ENCODE results near the gene MBIP. TPM values are rescaled to one million over a fixed set of nuclear protein-coding genes. Genes with fewer than 3 reads are reported as not detected.

Gene MBIP
- total RNA-seq, 1 donor from 2014 or later = 22.3 TPM

DNA sequence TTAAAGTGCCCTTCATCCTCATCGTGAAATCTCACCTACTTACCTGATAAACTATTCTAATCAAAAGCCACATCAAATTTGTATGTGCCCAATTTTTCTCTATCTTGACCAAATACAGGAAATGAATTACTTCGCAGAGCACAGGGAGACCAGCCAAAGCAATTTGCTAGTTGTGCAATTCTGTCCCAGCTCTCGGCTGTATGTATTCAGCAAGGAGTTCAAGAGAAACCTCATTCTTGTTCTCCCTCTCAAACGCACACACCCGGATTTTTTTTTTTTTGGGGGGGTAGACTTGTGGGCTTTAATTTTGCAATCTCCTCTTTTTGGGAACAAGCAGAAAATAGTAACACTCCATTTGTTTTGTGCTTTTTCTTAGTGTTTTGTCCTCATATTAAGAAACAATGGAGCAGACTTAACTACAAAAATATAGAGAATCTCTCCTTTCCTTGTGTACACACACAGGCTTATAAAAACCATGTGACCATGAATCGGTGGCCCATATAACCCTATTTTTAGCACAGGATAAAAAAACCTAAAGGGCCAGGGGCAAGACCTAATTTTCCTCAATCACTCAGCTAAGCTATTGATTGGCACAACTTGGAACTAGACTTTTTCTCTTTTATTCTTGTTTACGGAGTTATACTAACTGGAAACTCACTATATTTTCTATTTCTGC, 64.2 kb downstream of the MBIP start:
- Histone ChIP-seq H3K4me3 (ENCODE audit: insufficient read depth, low read depth, low read length) (no peak overlapping the region), H4K20me1 (ENCODE audit: insufficient read depth, low read length) (no peaks in the 10 kb centered on the region), H3K9ac (ENCODE audit: low read length) (no peak overlapping the region), H3K27ac (ENCODE audit: low read depth, low read length) (no peak overlapping the region), H3K4me2 (ENCODE audit: low read length) (no peak overlapping the region), H2AFZ (ENCODE audit: low read depth, low read length) (no peak overlapping the region), H3K4me1 (ENCODE audit: insufficient read depth, low read length) (no peaks in the 10 kb centered on the region), H3K27me3 (ENCODE audit: insufficient read depth, low read length) (no peaks in the 10 kb centered on the region), H3K79me2 (ENCODE audit: insufficient read depth, low read length) (no peaks in the 10 kb centered on the region), H3K36me3 (ENCODE audit: insufficient read depth, low read length) (no peaks in the 10 kb centered on the region), H3K9me3 (ENCODE audit: insufficient read depth, low read depth, low read length) (no peaks in the 10 kb centered on the region)
- Mint-ChIP-seq H3K27ac (ENCODE audit: unreplicated experiment) (no peak overlapping the region), H3K27me3 (ENCODE audit: low read depth, unreplicated experiment) (peaks cover 7% of the 10 kb centered on the region), H3K36me3 (ENCODE audit: low read depth, unreplicated experiment) (no peaks in the 10 kb centered on the region), H3K4me3 (ENCODE audit: unreplicated experiment) (no peak overlapping the region), H3K9me3 (ENCODE audit: unreplicated experiment) (no peaks in the 10 kb centered on the region), H3K4me1 (ENCODE audit: low read depth, unreplicated experiment) (no peaks in the 10 kb centered on the region)
- DNase-seq (ENCODE audit: low read depth) (no peak), FAIRE-seq (no peak)
- TF ChIP-seq, protein P1, sequence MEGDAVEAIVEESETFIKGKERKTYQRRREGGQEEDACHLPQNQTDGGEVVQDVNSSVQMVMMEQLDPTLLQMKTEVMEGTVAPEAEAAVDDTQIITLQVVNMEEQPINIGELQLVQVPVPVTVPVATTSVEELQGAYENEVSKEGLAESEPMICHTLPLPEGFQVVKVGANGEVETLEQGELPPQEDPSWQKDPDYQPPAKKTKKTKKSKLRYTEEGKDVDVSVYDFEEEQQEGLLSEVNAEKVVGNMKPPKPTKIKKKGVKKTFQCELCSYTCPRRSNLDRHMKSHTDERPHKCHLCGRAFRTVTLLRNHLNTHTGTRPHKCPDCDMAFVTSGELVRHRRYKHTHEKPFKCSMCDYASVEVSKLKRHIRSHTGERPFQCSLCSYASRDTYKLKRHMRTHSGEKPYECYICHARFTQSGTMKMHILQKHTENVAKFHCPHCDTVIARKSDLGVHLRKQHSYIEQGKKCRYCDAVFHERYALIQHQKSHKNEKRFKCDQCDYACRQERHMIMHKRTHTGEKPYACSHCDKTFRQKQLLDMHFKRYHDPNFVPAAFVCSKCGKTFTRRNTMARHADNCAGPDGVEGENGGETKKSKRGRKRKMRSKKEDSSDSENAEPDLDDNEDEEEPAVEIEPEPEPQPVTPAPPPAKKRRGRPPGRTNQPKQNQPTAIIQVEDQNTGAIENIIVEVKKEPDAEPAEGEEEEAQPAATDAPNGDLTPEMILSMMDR (IDR thresholded peaks at IDR 0.05; ENCODE audit: insufficient read depth, low read depth, low read length) = no peak
- no peak for TF ChIP-seq EZH2 (IDR thresholded peaks at IDR 0.05; ENCODE audit: insufficient read depth, low read length)

DNA sequence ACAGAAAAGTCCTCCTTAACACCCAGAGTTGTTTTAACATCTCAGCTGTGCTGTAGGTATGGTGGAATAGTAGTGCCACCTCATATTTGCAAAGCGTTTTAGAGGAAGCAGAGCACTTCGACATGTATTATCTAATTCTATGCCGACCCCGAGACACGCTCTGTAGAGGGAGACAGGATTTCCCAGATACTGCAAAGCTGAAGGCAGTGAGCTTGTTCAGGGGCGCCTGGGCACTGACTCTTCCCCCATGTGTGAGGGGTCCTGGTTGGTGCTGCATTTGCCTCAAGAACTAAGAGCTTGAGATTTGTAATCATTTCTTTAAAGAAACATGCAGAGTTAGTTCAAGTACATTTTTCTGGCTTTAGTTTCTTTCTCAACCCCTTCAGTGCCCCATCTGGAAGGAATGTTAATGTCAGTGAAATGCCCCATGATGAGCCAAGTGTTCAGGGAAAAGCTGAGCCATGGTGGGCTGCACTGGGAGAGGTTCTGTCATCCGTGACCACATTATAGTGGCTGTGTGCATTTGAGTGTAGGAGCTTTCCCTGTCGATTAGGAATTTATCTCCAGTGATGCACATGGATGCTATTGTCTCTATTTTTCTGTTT, 66.3 kb downstream of the MBIP start:
- H3K27ac ChIP-seq (ENCODE audit: low read depth, low read length) = no peak overlapping the region
- TF ChIP-seq, protein P1 (IDR thresholded peaks at IDR 0.05; ENCODE audit: insufficient read depth, low read depth, low read length) = peak; percentile 18
- TF ChIP-seq EZH2 (IDR thresholded peaks at IDR 0.05; ENCODE audit: insufficient read depth, low read length) = no peak
- no peaks in the 10 kb centered on the region for H3K9me3 ChIP-seq (ENCODE audit: insufficient read depth, low read depth, low read length)
- no peak overlapping the region for H3K4me3 ChIP-seq (ENCODE audit: insufficient read depth, low read depth, low read length)
- FAIRE-seq = no peak
- H3K27me3 ChIP-seq (ENCODE audit: insufficient read depth, low read length) = no peaks in the 10 kb centered on the region
- H3K4me3 Mint-ChIP-seq (ENCODE audit: unreplicated experiment) = no peak overlapping the region
- no peak overlapping the region for H2AFZ ChIP-seq (ENCODE audit: low read depth, low read length)
- no peak overlapping the region for H3K4me2 ChIP-seq (ENCODE audit: low read length)
- no peaks in the 10 kb centered on the region for H3K36me3 ChIP-seq (ENCODE audit: insufficient read depth, low read length)
- H3K9ac ChIP-seq (ENCODE audit: low read length) = no peak overlapping the region
- H3K9me3 Mint-ChIP-seq (ENCODE audit: unreplicated experiment) = no peaks in the 10 kb centered on the region
- DNase-seq (ENCODE audit: low read depth) = no peak
- H3K36me3 Mint-ChIP-seq (ENCODE audit: low read depth, unreplicated experiment) = no peaks in the 10 kb centered on the region
- H4K20me1 ChIP-seq (ENCODE audit: insufficient read depth, low read length) = no peaks in the 10 kb centered on the region
- peaks cover 7% of the 10 kb centered on the region for H3K27me3 Mint-ChIP-seq (ENCODE audit: low read depth, unreplicated experiment)
- no peak overlapping the region for H3K27ac Mint-ChIP-seq (ENCODE audit: unreplicated experiment)
- no peaks in the 10 kb centered on the region for H3K4me1 Mint-ChIP-seq (ENCODE audit: low read depth, unreplicated experiment)
- H3K79me2 ChIP-seq (ENCODE audit: insufficient read depth, low read length) = no peaks in the 10 kb centered on the region
- H3K4me1 ChIP-seq (ENCODE audit: insufficient read depth, low read length) = no peaks in the 10 kb centered on the region

Other genes starting within 250 kb of the MBIP start
- gene PTCSC3, start 143.9 kb downstream of the MBIP start, total RNA-seq = not detected in 2 replicates
- not detected in 2 replicates for gene NKX2-1, start 199.6 kb upstream of the MBIP start, total RNA-seq

Data from astrocyte (in vitro differentiated cells and primary cell).